HG03108 (cell line): Measurements from ENCODE around the gene IQCE.

Source experiments
- ATAC-seq: cut with Tn5 transposase; IDR thresholded peaks from one replicate; pipeline ENCODE4 v1.9.1; 2021; ENCODE audit warnings: moderate library complexity; ENCODE audit not compliant: unreplicated experiment

The IQCE gene

GRCh38 chr7:2613098-2613930, 54.5 kb downstream of the IQCE start:
- no peak for ATAC-seq

- ATAC-seq, result no peak
Measured at GRCh38 chr7:2613931-2614600, 55.3 kb downstream of the IQCE start.

GRCh38 chr7:2614631-2615330, 56.0 kb downstream of the IQCE start:
- ATAC-seq, result no peak

- ATAC-seq, result no peak
Measured at GRCh38 chr7:2616387-2617324, 57.9 kb downstream of the IQCE start.

- ATAC-seq, result no peak
Measured at GRCh38 chr7:2617325-2617905, 58.6 kb downstream of the IQCE start.

- ATAC-seq, result no peak
Measured at GRCh38 chr7:2619116-2619515, 60.3 kb downstream of the IQCE start.

GRCh38 chr7:2621061-2621828, 62.5 kb downstream of the IQCE start:
- ATAC-seq, result no peak

- ATAC-seq, result no peak
Measured at GRCh38 chr7:2621948-2622640, 63.3 kb downstream of the IQCE start.

- ATAC-seq, result no peak
Measured at GRCh38 chr7:2622869-2623697, 64.3 kb downstream of the IQCE start.

GRCh38 chr7:2623698-2624014, 64.9 kb downstream of the IQCE start:
- no peak for ATAC-seq

- no peak for ATAC-seq
Measured at GRCh38 chr7:2624293-2624886, 65.6 kb downstream of the IQCE start.

- no peak for ATAC-seq
Measured at GRCh38 chr7:2626498-2627117, 67.8 kb downstream of the IQCE start.

GRCh38 chr7:2627258-2628129, 68.7 kb downstream of the IQCE start:
- ATAC-seq, result no peak

GRCh38 chr7:2628130-2628482, 69.3 kb downstream of the IQCE start:
- no peak for ATAC-seq

GRCh38 chr7:2628891-2629290, 70.1 kb downstream of the IQCE start:
- ATAC-seq, result no peak
